Liver (tissue), 9 donors: ENCODE data around the gene CRK. TPM values are rescaled to one million over a fixed set of nuclear protein-coding genes. Genes with fewer than 3 reads are reported as not detected.

ENCODE experiments used
- DNase-seq: peaks from one replicate; pipeline ENCODE4 v3.0.0-alpha.2; 2017; ENCODE audit warnings: low spot score
- H3K27ac ChIP-seq, 2 donors: one replicate each; pipeline ENCODE4 v1.7.0; 2013; ENCODE audit warnings: inconsistent platforms in 2 of 2, low read length in 2 of 2, control low read depth in 1 of 2, low read depth in 1 of 2, mild to moderate bottlenecking in 1 of 2
- H3K27me3 ChIP-seq, 4 donors: one replicate each; pipeline versions ENCODE4 v1.6.1 to v1.7.0; 2013; ENCODE audit warnings: low read length in 3 of 4, inconsistent platforms in 1 of 4, mild to moderate bottlenecking in 1 of 4, moderate library complexity in 1 of 4; ENCODE audit not compliant: control insufficient read depth in 4 of 4, insufficient read depth in 4 of 4
- H3K36me3 ChIP-seq, 4 donors: one replicate each; pipeline versions ENCODE4 v1.6.1 to v1.7.0; 2013; ENCODE audit warnings: low read length in 3 of 4, mild to moderate bottlenecking in 3 of 4, low read depth in 1 of 4, moderate library complexity in 1 of 4; ENCODE audit not compliant: control insufficient read depth in 4 of 4, insufficient read depth in 3 of 4
- H3K4me1 ChIP-seq, 4 donors: one replicate each; pipeline versions ENCODE4 v1.6.1 to v1.7.0; 2013; ENCODE audit warnings: low read length in 3 of 4, mild to moderate bottlenecking in 3 of 4, moderate library complexity in 1 of 4; ENCODE audit not compliant: control insufficient read depth in 4 of 4, insufficient read depth in 4 of 4
- H3K4me3 ChIP-seq, 3 donors: one replicate each; pipeline versions ENCODE4 v1.6.1 to v1.7.0; 2013; ENCODE audit warnings: low read length in 3 of 3, control low read depth in 1 of 3, low read depth in 1 of 3, mild to moderate bottlenecking in 1 of 3
- H3K9ac ChIP-seq, 2 donors: one replicate each; pipeline ENCODE4 v1.7.0; 2013; ENCODE audit warnings: low read length in 2 of 2, mild to moderate bottlenecking in 2 of 2, moderate library complexity in 2 of 2, control low read depth in 1 of 2, low read depth in 1 of 2
- H3K9me3 ChIP-seq, 4 donors: one replicate each; pipeline versions ENCODE4 v1.6.1 to v1.7.0; 2013; ENCODE audit warnings: low read length in 3 of 4; ENCODE audit not compliant: control insufficient read depth in 4 of 4
- ATF3 ChIP-seq: IDR thresholded peaks from 2 replicates; pipeline ENCODE4 v1.6.1; 2016; ENCODE audit warnings: antibody characterized with exemption
- CTCF ChIP-seq: fragments of 150-350 bp; IDR thresholded peaks from 2 replicates; pipeline ENCODE4 v1.5.1; 2017; ENCODE audit warnings: improper control_type of control experiment, low read depth, low read length; ENCODE audit not compliant: missing input control
- EGR1 ChIP-seq, 2 donors: IDR thresholded peaks; 2 replicates each; pipeline ENCODE4 v1.6.1; 2016 to 2018; ENCODE audit warnings: antibody characterized with exemption in 2 of 2, low read depth in 2 of 2
- FOXA1 ChIP-seq: IDR thresholded peaks from 2 replicates; pipeline ENCODE4 v1.6.1; 2016; ENCODE audit warnings: antibody characterized with exemption
- FOXA2 ChIP-seq: IDR thresholded peaks from 2 replicates; pipeline ENCODE4 v1.6.1; 2016; ENCODE audit warnings: antibody characterized with exemption
- GABPA ChIP-seq, 2 donors: IDR thresholded peaks in 1 of 2; conservative IDR thresholded peaks in 1 of 2; 2 replicates each; pipeline ENCODE4 v1.6.1; 2016; ENCODE audit warnings: antibody characterized with exemption in 2 of 2, mild to moderate bottlenecking in 1 of 2, moderate library complexity in 1 of 2
- HNF4A ChIP-seq, 2 donors: conservative IDR thresholded peaks; 2 replicates each; pipeline ENCODE4 v1.6.1; 2016; ENCODE audit warnings: antibody characterized with exemption in 2 of 2, mild to moderate bottlenecking in 2 of 2
- HNF4G ChIP-seq: IDR thresholded peaks from 2 replicates; pipeline ENCODE4 v1.6.1; 2016; ENCODE audit warnings: antibody characterized with exemption
- JUND ChIP-seq, 2 donors: IDR thresholded peaks; 2 replicates each; pipeline ENCODE4 v1.6.1; 2016; ENCODE audit warnings: antibody characterized with exemption in 2 of 2
- MAX ChIP-seq: IDR thresholded peaks from 2 replicates; pipeline ENCODE4 v1.6.1; 2016; ENCODE audit warnings: antibody characterized with exemption
- NR2F2 ChIP-seq: IDR thresholded peaks from 2 replicates; pipeline ENCODE4 v1.6.1; 2016; ENCODE audit warnings: antibody characterized with exemption
- RAD21 ChIP-seq, 2 donors: IDR thresholded peaks; 2 replicates each; pipeline ENCODE4 v1.6.1; 2016; ENCODE audit warnings: antibody characterized with exemption in 2 of 2, mild to moderate bottlenecking in 2 of 2
- REST ChIP-seq: IDR thresholded peaks from 2 replicates; pipeline ENCODE4 v1.6.1; 2016; ENCODE audit warnings: antibody characterized with exemption, mild to moderate bottlenecking
- RXRA ChIP-seq, 2 donors: IDR thresholded peaks; 2 replicates each; pipeline ENCODE4 v1.6.1; 2017 to 2018; ENCODE audit warnings: antibody characterized with exemption in 2 of 2, mild to moderate bottlenecking in 1 of 2
- SP1 ChIP-seq: IDR thresholded peaks from 2 replicates; pipeline ENCODE4 v1.6.1; 2018; ENCODE audit warnings: antibody characterized with exemption, mild to moderate bottlenecking
- TAF1 ChIP-seq: conservative IDR thresholded peaks from 2 replicates; pipeline ENCODE4 v1.6.1; 2016; ENCODE audit warnings: antibody characterized with exemption, mild to moderate bottlenecking
- YY1 ChIP-seq: IDR thresholded peaks from 2 replicates; pipeline ENCODE4 v1.6.1; 2016; ENCODE audit warnings: antibody characterized with exemption, mild to moderate bottlenecking
- ZBTB33 ChIP-seq: IDR thresholded peaks from 2 replicates; pipeline ENCODE4 v1.6.1; 2016; ENCODE audit warnings: antibody characterized with exemption
- WGBS: extraction: QIAGEN DNeasy Blood & Tissue Kit; methylation state at CpG from one replicate; pipeline ENCODE4 v1.1.7; 2013; 5-methylcytosine and 5-hydroxymethylcytosine counted together
- polyA plus RNA-seq, 2 donors: library from polyadenylated mRNA; stranded (reverse) in 1 of 2; unstranded in 1 of 2; fragments of 200-250 nt in 1 of 2; fragments of >200 nt in 1 of 2; fragmentation: Nextera tagmentation in 1 of 2; extraction: Ambion mirVana in 1 of 2; gene quantifications; one replicate each; pipeline versions ENCODE4 v1.2.1 to v1.2.3, GENCODE V29; 2013 to 2015
- total RNA-seq, 2 donors: library from RNA; depleted of rRNA; stranded (reverse); fragments of >200 nt; gene quantifications; one replicate each; pipeline ENCODE4 v1.2.3, GENCODE V29; 2014
- donor health status: healthy.
- donor health status: healthy.
- donor health status: healthy.
- donor health status: healthy.
- donor health status: healthy.

CRK gene
- total and polyA plus RNA-seq, 4 donors: 29.5 to 69.9 (median 34.8) TPM

- TF ChIP-seq HNF4G: no peak
- TF ChIP-seq REST: no peak
- no peak for TF ChIP-seq ATF3
- TF ChIP-seq MAX: no peak
- no peak for TF ChIP-seq NR2F2
- TF ChIP-seq JUND (IDR thresholded peaks at IDR 0.05): no peak
- no peak for TF ChIP-seq FOXA1
- no peak for TF ChIP-seq SP1
- TF ChIP-seq EGR1 (IDR thresholded peaks at IDR 0.05; ENCODE audit: low read depth in 2 of 2): no peak
- no peak for TF ChIP-seq HNF4A (conservative IDR thresholded peaks at IDR 0.05)
- Histone ChIP-seq H3K27me3 (no peaks in the 10 kb centered on the region), H3K9me3 (no peaks in the 10 kb centered on the region), H3K4me1 (peaks cover 9 to 49% (median 46%) of the 10 kb centered on the region in 4 donors), H3K36me3 (peaks cover 0 to 4% (median 0%) of the 10 kb centered on the region in 4 donors), H3K9ac (no peak overlapping the region), H3K4me3 (no peak overlapping the region), H3K27ac (no peak overlapping the region)
- 34% methylated on average over 2 of the region's 2 CpGs for WGBS
- no peak for DNase-seq
Measured at GRCh38 chr17:1375615-1376014, 80.4 kb downstream of the CRK start.

GRCh38 chr17:1374431-1375177 lies 81.4 kb downstream of the CRK start:
- Histone ChIP-seq H3K27ac (no peak overlapping the region), H3K4me1 (peaks cover 9 to 43% (median 39%) of the 10 kb centered on the region in 4 donors), H3K36me3 (peaks cover 0 to 4% (median 0%) of the 10 kb centered on the region in 4 donors), H3K4me3 (no peak overlapping the region), H3K27me3 (no peaks in the 10 kb centered on the region), H3K9ac (no peak overlapping the region), H3K9me3 (no peaks in the 10 kb centered on the region)
- DNase-seq: no peak
- 65% methylated on average over 10 of the region's 10 CpGs for WGBS
- TF ChIP-seq FOXA2 (no peak), HNF4G (no peak), RAD21 (IDR thresholded peaks at IDR 0.05) (no peak), MAX (no peak), ZBTB33 (no peak), REST (no peak), HNF4A (conservative IDR thresholded peaks at IDR 0.05) (no peak), RXRA (IDR thresholded peaks at IDR 0.05) (no peak), YY1 (no peak), NR2F2 (no peak), GABPA (IDR thresholded peaks at IDR 0.05 in 1 of 2, conservative IDR thresholded peaks at IDR 0.05 in 1 of 2) (no peak), TAF1 (no peak), SP1 (no peak), CTCF (no peak), JUND (IDR thresholded peaks at IDR 0.05) (no peak)
